ENCODE data around the gene VPS8.
A peak's percentile ranks its signal among the peaks of the same experiment; 100 is the strongest.
"Not testable (repeated sequence)": the region's sequence is repeated elsewhere in the genome, so short reads cannot be mapped to it uniquely, and the experiment has no call there.

Gene VPS8

DNA sequence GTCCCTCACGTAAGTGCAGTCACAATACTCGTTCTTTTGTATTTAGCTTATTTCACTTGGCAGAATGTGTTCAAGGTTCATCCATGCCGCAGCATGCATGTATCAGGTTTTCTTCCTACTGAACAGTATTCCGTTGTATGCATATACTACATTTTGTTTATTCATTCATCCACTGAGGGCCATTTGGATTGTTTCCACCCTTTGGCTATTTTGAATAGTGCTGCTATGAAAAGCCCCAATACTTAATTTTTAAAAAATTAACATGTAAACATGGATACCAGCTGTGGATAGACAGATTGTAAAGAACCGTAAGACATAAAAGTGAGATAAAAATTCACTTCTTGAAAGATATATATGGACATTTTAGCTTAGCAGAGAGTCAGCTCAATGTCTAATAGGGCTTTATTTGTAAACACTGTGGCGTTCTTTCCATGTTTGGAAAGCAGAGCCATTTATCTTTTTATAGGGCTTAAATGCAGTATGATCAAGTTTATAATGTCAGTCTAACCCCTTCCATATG is 115.9 kb downstream of the VPS8 start:
- no peak for DNase-seq

DNA sequence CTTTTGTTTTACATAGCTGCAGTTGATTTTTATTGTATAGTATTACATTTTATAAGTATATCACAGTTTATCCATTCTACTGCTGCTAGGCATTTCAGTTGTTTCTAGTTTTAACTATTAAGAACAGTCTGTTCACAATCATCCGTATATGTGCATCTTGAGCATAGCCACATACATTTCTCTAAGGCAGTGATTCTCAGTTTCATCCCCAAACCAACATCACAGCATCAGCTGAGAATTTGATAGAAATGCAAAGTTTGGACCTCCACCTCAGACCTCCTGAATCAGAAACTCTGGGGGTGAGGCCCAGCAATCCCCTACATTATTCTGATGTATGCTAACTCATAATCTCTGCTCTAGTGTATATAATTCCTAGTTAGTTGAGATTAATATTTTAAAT is 120.8 kb downstream of the VPS8 start:
- no peak for DNase-seq

DNA sequence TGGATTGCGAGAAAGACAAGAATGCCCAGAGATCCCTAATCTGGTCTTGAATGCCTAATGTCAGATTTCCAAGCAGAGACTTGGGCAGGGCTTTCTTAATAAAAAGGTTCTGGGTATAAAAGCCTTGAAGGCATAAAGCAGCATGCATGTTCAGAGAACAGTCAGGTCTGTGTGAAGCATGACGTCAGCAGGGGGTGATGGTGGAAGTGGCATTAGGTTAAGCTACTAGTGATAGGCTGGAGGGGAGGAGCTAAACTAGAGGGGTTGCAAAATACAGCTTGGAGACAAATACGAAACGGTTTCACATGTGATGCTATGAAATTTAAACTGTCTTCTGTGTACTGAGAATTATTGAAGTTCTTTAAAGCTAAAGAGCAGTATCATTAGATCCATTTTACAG is 125.6 kb downstream of the VPS8 start:
- DNase-seq: no peak

DNA sequence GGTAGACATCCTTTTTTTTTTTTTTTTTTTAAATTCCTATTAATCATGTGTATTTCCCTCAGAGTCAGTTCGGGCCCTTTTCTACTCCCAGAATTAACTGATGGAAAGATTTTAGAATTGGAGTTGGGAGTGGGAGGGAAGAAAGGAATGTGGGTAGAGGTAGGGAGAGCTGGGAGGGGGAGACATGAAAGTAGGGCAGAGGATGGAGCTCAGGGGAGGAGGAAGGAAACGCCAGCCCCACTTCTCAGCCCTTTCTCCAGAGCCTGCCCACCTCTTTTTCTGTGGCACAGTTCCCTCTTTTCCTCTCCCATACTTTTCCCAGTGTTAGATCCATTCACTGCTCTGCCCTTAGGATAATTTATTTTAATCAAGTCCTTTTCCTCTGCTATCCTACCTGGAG is 129.4 kb downstream of the VPS8 start:
- no peak for DNase-seq

DNA sequence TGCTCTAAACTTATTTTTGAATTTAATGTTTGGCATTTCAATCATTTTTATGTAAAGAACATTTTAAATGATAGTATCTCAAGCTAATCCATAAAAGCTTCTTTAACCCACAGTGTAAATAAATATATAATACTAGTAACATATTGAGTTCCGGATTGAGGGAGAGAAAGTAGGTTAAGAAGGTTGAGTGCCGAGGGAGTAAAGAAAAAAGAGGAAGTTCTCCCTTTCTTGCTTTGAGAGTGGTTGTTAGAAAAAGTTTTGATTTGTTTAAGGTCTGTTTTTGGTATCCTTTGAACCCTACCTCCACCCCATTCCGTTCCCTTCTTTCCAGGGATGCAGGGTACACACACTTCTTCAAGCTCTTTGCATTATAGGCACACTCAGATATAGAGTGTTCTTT is 130.8 kb downstream of the VPS8 start:
- no peak for DNase-seq

DNA sequence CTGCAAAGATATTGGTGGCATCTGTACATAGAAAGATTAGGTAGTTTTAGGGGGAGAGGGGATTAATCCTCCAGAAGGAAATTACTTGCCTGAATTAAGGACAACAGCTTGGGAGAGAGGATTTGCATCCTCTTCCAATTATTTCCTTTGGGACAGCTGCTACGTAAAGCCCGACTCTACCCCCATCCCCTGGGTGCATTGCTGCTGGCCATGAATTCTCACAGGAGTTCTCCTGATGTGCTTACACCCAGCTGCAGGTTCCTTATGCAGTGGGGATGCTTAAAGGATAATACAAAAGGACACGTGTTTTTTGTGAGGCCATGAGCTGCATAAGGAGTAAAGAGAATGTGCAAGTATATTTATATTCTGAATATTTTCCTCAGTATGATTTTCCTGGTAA is 132.3 kb downstream of the VPS8 start:
- DNase-seq: peak in 1 of 2 experiments; percentile 13

DNA sequence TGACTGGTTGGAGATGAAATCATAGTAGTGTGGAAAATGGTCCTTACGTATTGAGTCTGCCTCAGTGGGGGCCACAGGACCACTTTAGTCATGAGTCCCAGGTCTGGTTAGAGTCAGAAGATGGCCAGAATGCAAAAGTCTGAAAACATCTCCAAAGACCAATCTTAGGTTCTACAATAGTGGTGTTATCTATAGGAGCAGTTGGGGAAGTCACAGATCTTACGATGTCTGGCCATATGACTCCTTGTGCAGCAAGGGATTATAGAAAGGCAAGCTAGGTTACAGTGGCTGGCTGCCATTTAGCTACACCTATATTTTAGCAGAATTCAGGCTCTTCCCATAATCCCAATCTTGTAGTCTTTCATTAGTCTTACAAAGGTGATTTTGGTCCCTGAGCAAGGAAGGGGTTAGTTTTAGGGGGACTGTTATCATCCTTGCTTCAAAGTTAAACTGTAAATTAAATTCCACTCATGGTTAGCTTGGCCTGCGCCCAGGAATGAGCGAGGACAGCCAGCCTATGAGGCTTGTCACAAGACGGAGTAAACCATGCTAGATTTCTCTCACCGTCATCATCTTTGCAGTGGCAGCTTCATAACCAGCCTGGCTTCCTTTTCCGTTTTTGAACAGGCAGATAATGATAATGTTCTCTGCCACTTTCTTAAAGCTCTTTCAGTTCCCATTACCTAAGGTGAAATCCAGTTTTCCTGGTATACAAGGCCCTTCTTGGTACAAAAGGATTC is 134.1 kb downstream of the VPS8 start:
- DNase-seq: no peak

DNA sequence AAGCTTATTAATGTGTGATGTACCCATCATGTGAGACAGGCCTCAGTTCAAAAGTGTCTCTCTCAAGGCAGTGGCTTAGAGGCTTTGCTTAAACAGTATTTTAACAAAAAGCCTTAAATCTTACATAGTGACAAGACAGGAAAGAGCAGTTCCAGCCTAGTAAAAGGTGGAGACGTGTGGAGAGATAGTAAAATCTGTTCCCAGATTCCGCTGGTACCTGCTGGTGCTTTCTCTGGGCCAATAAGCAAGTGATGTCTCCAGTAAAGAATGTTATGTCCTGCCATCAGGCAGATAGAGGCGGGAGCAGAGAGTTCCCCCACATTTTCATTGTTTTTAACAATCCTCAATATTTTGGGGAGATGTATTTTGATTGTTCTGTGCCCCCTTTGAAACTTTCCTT is 135.0 kb downstream of the VPS8 start:
- no peak for DNase-seq

DNA sequence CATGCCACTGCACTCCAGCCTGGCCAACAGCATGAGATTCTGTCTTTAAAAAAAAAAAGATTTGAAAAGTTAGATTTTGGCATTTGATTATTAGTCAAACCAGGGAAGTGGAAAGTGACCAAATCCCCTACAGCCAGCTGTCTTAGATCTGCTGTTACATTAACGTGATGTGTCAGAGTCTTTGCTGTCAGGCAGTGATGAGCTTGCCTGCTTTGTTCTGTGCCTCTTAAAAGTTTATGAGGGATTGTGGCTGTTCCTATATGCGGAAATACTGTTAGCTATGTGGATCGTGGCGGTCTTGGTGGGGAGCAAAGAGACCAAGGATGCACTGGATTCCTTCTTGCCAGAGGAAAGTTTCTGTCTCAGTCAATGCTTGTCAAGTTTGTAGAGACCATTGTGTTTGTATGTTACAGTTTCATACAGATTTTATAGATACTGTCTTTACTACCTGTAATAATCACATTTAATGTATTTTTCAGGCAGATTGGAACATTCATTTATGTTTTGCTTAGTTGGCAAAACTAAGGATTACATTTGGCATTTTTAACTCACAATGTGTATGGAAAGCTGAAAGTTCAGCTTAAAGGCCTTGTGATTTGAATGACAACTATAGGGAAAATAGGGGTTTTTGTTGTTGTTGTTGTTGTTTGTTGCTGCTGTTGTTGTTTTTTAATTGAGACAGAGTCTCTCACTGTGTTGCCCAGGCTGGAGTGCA is 137.4 kb downstream of the VPS8 start:
- DNase-seq: no peak

DNA sequence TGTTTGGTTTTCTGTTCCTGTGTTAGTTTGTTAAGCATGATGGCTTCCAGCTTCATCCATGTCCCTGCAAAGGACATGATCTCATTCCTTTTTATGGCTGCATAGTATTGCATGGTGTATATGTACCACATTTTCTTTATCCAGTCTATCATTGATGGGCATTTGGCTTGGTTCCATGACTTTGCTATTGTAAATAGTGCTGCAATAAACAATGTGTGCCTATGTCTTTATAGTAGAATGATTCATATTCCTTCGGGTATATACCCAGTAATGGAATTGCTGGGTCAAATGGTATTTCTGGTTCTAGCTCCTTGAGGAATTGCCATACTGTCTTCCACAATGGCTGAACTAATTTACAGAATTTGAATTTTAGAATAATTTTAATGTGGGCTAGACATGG is 138.8 kb downstream of the VPS8 start:
- DNase-seq: not testable (repeated sequence)

DNA sequence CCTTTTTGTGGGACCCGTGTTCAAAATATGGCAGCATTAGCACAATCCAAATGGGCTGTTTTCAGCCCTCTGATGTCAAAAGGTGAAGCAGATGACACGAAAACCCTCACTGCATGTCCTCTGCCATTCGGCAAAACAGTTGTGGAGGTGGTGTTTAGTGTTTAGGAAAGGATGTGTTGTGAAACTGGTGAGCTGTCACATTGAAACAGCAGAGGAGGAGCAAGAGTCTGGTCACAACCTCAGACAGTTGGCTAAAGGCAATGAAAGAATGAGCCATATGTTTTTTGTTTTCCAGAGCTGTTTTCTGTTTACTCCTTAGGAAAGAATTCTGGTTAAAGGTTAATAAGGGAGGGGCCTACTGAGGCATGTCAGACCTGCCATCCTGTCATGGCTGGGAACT is 140.7 kb downstream of the VPS8 start:
- DNase-seq: no peak

DNA sequence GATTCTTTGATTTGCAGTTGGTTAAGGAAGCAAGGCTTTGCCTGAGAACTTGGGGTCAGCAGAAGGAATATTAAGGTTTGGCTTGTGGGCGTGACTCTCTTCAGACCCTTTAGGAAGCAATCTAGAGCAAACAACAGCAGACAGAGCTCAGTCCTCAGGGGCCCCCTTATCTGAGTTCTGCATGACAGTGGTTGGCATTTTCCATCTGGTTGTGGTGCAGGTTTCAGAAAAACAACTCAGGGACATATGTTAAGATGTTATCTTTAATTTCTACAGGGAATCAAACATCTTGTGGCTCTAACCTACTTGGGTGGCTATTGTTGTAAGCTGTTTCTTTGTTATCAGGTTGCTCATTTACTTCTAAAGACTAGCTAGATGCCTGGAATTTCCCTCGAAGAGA is 141.4 kb downstream of the VPS8 start:
- DNase-seq: no peak

DNA sequence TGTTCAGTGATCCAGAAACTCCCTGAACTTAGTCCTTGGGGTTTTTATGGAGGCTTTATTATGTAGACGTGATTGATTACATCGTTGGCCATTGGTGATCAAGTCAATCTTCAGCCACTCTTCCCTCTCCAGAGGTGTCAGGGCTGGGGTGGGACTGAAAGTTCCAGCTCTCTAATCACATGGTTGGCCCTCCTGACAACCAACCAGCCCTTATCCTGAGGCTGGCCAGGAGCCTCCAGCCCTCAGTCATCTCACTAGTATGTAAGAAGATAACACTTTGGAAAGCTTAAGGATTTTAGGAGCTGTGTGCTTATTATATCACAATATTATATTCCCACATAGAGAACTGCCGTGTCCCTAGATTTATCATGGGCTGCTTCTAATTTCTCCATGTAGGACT is 142.3 kb downstream of the VPS8 start:
- no peak for DNase-seq

DNA sequence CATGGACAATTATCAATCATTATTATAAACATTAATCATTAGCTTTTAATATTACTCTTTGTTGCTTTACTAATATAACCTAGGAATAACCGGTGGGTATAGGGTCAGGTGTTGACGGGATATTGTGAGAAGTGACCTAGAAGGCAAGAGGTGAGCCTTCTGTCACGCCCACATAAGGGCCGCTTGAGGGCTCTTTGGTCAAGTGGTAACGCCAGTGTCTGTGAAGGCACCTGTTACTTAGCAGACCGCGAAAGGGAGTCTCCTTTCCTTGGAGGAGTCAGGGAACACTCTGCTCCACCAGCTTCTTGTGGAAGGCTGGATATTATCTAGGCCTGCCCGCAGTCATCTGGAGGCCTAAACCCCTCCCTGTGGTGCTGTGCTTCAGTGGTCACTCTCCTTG is 142.9 kb downstream of the VPS8 start:
- not testable (repeated sequence) for DNase-seq

DNA sequence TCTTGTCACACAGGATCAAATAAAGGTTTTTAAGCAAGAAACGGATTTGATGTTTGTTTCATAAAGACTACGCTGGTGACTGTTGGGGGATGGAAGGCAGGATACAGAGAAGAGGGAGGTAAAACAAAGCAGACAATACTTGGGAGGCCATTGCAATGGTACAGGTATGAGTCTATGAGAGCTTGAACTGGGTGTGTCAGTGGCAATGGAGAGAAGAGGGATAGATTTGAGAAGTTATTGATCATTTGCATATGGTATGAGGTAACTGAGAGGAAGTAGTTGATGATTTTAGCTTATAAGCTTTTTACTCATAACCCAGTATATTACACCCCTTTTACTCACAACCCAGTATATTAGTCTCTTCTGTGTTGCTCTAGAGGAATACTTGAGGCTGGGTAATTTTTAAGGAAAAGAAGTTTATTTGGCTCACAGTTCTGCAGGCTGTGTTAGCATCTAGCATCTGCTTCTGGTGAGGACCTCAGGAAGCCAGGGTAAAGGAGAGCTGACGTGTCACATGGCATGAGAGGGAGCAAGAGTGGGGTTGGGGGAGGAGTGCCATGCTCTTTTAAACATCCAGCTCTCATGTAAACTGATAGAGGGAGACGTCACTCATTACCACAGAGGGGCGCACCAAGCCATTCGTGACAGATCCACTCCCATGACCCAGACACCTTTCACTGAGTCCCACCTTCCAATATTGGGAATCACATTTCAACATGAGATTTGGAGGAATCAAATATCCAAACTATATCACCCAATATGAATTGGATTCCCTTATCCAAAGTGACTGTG is 153.9 kb downstream of the VPS8 start:
- DNase-seq: no peak

DNA sequence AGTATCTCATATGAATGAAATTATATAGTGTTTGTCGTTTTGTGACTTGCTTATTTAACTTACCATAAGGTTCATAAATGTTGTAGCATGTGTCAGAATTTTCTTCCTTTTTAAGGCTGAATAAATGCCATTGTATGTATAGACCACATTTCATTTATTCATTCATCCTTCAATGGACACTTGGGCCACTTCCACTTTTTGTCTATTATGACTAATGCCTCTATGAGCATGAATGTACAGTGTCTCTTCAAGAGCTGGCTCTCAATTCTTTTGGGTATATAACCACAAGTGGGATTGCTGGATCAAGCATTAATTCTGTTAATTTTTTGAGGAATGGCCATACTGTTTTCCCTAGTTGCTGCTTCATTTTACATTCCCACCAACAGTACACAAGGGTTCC is 156.1 kb downstream of the VPS8 start:
- no peak for DNase-seq

DNA sequence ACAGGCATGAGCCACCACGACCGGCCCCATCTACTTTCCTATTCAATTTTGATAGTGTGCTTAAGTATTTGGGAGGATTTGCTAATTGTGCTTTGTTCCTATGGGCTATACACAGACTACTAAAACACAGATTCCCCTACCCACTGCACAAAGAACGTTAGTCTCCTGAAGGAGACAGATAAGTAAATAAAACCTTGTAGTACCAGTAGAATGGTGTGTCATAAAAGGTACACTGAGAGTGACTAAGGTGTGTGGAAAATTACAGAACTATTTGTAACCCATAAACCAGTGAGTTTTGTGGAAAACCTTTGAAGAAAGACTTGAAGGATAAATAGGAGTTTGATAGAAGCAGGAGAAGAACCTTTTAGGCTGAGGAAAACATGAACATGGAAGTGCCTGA is 158.2 kb downstream of the VPS8 start:
- no peak for DNase-seq

DNA sequence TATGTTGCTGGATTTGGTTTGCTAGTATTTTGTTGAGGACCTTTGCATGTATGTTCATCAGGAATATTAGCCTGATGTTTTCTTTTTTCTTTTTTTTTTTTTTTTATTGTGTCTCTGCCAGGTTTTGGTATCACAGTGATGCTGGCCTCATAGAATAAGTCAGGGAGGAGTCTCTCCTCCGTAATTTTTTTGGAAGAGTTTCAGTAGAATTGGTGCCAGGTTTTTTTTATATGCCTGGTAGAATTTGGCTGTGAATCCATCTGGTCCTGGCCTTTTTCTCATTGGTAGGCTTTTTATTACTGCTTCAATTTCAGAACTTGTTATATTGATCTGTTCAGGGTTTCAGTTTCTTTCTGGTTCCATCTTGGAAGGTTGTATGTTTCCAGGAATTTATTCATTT is 165.8 kb downstream of the VPS8 start:
- peak; percentile 70 to 80 for DNase-seq

DNA sequence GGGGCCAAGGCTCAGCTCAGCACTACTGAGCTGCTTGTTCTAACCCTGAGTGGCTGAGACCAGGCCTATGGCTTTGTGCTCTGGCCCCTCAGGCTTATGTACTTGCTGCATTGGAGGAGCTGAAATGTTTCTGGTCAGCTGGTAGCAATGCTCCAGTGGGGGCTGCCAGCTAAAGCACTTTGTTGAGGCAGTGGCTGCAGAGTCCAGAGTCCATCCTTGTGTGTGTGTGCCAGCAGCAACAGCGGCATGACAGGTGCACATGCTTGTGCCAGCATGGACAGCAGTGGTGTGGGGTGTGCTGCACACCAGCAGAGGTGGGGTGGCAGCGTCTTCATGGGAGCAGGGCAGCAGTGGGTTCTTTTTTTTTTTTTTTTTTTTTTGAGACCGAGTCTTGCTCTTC is 169.1 kb downstream of the VPS8 start:
- DNase-seq: no peak

DNA sequence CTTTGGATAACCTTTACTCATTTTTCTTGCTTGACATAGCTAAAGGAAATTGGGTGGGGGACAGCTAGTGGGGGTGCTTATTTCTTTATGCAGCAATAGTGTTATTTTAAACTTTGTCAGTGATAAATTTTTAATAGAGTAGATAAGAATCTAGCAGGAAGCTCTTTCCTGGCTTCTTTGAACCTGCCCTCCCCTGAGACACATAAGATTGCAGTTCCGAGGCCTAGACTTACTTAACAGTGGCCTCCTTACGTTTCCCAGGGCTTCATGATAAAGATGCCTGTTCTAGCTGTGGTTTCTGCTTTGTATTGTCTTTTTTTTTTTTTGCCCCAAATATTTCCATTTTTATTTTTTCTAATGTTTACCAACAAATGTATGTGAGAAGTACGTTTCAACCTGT is 170.1 kb downstream of the VPS8 start:
- DNase-seq: no peak

DNA sequence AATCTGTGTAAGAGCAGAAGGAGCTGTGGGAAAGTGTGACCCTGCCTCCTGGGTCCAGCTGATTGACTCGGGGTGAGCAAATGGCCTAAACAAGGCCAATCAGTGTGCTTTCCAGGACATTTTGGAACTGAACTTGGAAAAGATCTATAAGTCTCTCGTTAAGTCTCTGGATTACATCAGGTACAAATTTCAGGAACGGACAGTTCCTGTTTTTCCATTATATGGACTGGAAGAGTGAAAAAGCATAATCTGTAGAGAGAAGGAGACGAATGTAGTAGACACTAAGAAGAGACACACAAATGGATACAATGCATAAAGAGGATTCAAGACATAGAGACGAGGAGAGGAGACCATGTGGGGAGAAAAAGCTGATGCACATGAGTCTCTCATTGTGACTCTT is 173.6 kb downstream of the VPS8 start:
- DNase-seq: no peak

DNA sequence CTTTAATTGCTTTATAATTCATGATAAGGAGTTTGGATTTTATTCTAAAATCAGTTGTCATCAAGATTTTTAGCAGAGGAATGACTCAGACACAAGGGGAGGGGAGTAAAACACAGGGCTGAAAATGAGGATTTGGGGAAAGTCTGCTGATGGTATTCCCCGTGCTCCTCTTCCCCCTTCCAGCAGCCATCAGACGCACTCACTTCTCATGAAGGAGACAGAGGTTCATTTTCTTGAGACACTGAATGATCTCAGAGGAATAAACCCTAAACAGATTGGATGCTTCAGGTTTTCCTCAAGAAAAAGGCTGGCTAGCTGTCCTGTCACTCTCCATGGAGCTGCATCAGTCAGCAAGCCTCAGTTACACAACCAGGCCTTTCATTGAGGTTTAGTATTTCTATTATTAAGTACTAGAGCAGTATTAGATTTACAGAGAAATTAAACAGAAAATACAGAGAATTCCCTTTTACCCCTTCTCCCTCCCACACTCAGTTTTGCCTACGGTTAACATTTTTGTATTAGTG is 174.5 kb downstream of the VPS8 start:
- no peak for DNase-seq

DNA sequence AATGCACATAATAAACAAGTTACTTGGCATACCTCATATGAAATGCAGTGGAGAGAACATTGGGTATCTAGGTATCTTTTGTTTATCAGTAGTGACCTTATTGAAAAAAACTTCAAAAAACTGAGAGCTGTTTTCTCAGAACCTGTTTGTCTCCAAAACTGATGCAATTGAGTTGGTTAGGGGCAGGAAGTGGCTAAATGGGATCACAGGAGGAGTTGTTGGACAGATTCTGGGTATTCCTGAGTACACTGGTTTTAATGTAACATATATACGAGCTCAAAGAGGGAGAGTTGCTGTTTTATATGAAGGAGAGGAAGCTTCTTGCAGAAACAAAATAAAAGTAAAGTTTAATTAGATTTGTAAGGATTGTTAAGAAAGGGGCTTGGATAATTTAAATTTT is 181.4 kb downstream of the VPS8 start:
- DNase-seq: no peak

DNA sequence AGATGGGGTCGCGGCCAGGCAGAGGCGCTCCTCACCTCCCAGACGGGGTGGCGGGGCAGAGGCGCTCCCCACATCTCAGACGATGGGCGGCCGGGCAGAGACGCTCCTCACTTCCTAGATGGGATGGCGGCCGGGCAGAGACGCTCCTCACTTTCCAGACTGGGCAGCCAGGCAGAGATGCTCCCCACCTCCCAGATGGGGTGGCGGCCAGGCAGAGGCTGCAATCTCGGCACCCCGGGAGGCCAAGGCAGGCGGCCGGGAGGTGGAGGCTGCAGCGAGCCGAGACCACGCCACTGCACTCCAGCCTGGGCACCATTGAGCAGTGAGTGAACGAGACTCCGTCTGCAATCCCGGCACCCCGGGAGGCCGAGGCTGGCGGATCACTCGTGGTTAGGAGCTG is 191.9 kb downstream of the VPS8 start:
- not testable (repeated sequence) for DNase-seq

Measured in NCI-H446 (cell line).